Liver (tissue), 3 donors: ENCODE results near the gene SH3BP5L.

Experiments
- EGR1 ChIP-seq, 2 donors: IDR thresholded peaks; 2 replicates each; pipeline ENCODE4 v1.6.1; 2016 to 2018; ENCODE audit warnings: antibody characterized with exemption in 2 of 2, low read depth in 2 of 2
- FOXA1 ChIP-seq: IDR thresholded peaks from 2 replicates; pipeline ENCODE4 v1.6.1; 2016; ENCODE audit warnings: antibody characterized with exemption
- FOXA2 ChIP-seq: IDR thresholded peaks from 2 replicates; pipeline ENCODE4 v1.6.1; 2016; ENCODE audit warnings: antibody characterized with exemption
- JUND ChIP-seq, 2 donors: IDR thresholded peaks; 2 replicates each; pipeline ENCODE4 v1.6.1; 2016; ENCODE audit warnings: antibody characterized with exemption in 2 of 2
- RXRA ChIP-seq, 2 donors: IDR thresholded peaks; 2 replicates each; pipeline ENCODE4 v1.6.1; 2017 to 2018; ENCODE audit warnings: antibody characterized with exemption in 2 of 2, mild to moderate bottlenecking in 1 of 2
- SP1 ChIP-seq: IDR thresholded peaks from 2 replicates; pipeline ENCODE4 v1.6.1; 2018; ENCODE audit warnings: antibody characterized with exemption, mild to moderate bottlenecking
- YY1 ChIP-seq: IDR thresholded peaks from 2 replicates; pipeline ENCODE4 v1.6.1; 2016; ENCODE audit warnings: antibody characterized with exemption, mild to moderate bottlenecking
- TF ChIP-seq, protein P1 (sequence below): fragments of 150-350 bp; IDR thresholded peaks from 2 replicates; pipeline ENCODE4 v1.5.1; 2017; ENCODE audit warnings: improper control_type of control experiment, low read depth, low read length; ENCODE audit not compliant: missing input control
- TF ChIP-seq, protein P2 (sequence below): IDR thresholded peaks from 2 replicates; pipeline ENCODE4 v1.6.1; 2016; ENCODE audit warnings: antibody characterized with exemption
- TF ChIP-seq, protein P3 (sequence below): IDR thresholded peaks from 2 replicates; pipeline ENCODE4 v1.6.1; 2016; ENCODE audit warnings: antibody characterized with exemption, mild to moderate bottlenecking
- TF ChIP-seq, protein P4 (sequence below): IDR thresholded peaks from 2 replicates; pipeline ENCODE4 v1.6.1; 2016; ENCODE audit warnings: antibody characterized with exemption
- donor health status: healthy.
- donor health status: healthy.

DNA sequence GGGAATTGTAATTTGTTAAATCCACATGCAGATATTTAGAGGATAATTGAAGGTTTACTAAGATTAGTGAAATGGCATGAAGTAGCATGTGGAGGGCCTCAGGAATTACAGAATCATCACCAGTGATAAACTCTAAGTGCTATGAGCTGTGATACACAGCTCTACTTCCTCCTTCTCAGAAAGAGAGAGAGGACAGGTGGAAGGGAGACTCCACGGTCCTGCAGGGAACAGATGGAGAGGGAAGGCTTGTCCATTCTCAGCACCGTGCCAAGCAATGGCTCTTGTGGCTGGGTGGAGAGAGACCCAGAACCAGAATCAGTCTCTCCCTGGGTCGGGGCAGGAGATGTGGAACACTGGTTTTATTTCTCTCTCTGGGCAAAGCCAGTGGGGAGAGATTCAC lies 42.3 kb downstream of the SH3BP5L start:
- TF ChIP-seq SP1 (no peak), FOXA2 (no peak), EGR1 (IDR thresholded peaks at IDR 0.05; ENCODE audit: low read depth in 2 of 2) (no peak), YY1 (no peak), FOXA1 (no peak), RXRA (IDR thresholded peaks at IDR 0.05) (no peak), JUND (IDR thresholded peaks at IDR 0.05) (no peak)
- TF ChIP-seq, protein P1, sequence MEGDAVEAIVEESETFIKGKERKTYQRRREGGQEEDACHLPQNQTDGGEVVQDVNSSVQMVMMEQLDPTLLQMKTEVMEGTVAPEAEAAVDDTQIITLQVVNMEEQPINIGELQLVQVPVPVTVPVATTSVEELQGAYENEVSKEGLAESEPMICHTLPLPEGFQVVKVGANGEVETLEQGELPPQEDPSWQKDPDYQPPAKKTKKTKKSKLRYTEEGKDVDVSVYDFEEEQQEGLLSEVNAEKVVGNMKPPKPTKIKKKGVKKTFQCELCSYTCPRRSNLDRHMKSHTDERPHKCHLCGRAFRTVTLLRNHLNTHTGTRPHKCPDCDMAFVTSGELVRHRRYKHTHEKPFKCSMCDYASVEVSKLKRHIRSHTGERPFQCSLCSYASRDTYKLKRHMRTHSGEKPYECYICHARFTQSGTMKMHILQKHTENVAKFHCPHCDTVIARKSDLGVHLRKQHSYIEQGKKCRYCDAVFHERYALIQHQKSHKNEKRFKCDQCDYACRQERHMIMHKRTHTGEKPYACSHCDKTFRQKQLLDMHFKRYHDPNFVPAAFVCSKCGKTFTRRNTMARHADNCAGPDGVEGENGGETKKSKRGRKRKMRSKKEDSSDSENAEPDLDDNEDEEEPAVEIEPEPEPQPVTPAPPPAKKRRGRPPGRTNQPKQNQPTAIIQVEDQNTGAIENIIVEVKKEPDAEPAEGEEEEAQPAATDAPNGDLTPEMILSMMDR = no peak
- TF ChIP-seq, protein P2, sequence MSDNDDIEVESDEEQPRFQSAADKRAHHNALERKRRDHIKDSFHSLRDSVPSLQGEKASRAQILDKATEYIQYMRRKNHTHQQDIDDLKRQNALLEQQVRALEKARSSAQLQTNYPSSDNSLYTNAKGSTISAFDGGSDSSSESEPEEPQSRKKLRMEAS = no peak
- TF ChIP-seq, protein P3, sequence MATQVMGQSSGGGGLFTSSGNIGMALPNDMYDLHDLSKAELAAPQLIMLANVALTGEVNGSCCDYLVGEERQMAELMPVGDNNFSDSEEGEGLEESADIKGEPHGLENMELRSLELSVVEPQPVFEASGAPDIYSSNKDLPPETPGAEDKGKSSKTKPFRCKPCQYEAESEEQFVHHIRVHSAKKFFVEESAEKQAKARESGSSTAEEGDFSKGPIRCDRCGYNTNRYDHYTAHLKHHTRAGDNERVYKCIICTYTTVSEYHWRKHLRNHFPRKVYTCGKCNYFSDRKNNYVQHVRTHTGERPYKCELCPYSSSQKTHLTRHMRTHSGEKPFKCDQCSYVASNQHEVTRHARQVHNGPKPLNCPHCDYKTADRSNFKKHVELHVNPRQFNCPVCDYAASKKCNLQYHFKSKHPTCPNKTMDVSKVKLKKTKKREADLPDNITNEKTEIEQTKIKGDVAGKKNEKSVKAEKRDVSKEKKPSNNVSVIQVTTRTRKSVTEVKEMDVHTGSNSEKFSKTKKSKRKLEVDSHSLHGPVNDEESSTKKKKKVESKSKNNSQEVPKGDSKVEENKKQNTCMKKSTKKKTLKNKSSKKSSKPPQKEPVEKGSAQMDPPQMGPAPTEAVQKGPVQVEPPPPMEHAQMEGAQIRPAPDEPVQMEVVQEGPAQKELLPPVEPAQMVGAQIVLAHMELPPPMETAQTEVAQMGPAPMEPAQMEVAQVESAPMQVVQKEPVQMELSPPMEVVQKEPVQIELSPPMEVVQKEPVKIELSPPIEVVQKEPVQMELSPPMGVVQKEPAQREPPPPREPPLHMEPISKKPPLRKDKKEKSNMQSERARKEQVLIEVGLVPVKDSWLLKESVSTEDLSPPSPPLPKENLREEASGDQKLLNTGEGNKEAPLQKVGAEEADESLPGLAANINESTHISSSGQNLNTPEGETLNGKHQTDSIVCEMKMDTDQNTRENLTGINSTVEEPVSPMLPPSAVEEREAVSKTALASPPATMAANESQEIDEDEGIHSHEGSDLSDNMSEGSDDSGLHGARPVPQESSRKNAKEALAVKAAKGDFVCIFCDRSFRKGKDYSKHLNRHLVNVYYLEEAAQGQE = no peak
- TF ChIP-seq, protein P4, sequence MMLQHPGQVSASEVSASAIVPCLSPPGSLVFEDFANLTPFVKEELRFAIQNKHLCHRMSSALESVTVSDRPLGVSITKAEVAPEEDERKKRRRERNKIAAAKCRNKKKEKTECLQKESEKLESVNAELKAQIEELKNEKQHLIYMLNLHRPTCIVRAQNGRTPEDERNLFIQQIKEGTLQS = no peak
